Cardiac septum (tissue), 1 donor: ENCODE data around the gene GLIPR2. TPM values are rescaled to one million over a fixed set of nuclear protein-coding genes. Genes with fewer than 3 reads are reported as not detected.
"Not testable (repeated sequence)": the region's sequence is repeated elsewhere in the genome, so short reads cannot be mapped to it uniquely, and the experiment has no call there.

Experiments
- DNase-seq: peaks from one replicate; pipeline ENCODE4 v3.0.0-alpha.2; 2020; ENCODE audit warnings: low spot score
- intact Hi-C: fragments of 100-400 bp; cut with DNase I; formaldehyde crosslinking; loops from one replicate; pipeline ENCODE4 v1.14.0; 2022
- total RNA-seq: library from RNA; stranded (reverse); fragmentation: NEBNext Ultra II Directional; extraction: Animal tissue kit (Norgen Biotek cat#: 25700); gene quantifications from one replicate; pipeline ENCODE4 v1.2.1, GENCODE V29; 2021
- donor health status: DM: no; HTN: no; CAD: no.

Gene GLIPR2
- total RNA-seq, 1 donor from 2014 or later, result 6.6 TPM

GRCh38 chr9:36180243-36180642 lies 43.7 kb downstream of the GLIPR2 start:
- intact Hi-C loops, DNase-seq: not testable (repeated sequence)

GRCh38 chr9:36187414-36187813 lies 50.9 kb downstream of the GLIPR2 start:
- intact Hi-C loops, result no loop called here

GRCh38 chr9:36188212-36188611 lies 51.7 kb downstream of the GLIPR2 start:
- intact Hi-C loops, result no loop called here
- no peak for DNase-seq

More at GRCh38 chr9:36187414-36187813, 50.9 kb downstream of the GLIPR2 start:
- DNase-seq, result no peak

GRCh38 chr9:36189976-36190375 lies 53.4 kb downstream of the GLIPR2 start:
- DNase-seq, result no peak
- intact Hi-C loops, result loop anchor here (2.0 kb wide), 1 partner anchor 135 kb away; no protein-coding TSS in a partner anchor

GRCh38 chr9:36190388-36191289 lies 54.1 kb downstream of the GLIPR2 start, which contains the start of gene CLTA:
Gene CLTA, plus strand, starts transcription at chr9:36190921. Its CDS starts 136 bp downstream, at chr9:36191057.
- intact Hi-C loops, result loop anchor here (2.0 kb wide), 1 partner anchor 134 kb away; no protein-coding TSS in a partner anchor
- DNase-seq, result peak; percentile 98

- intact Hi-C loops, result loop anchor here (2.0 kb wide), 1 partner anchor 134 kb away; no protein-coding TSS in a partner anchor
- DNase-seq, result no peak
Measured at GRCh38 chr9:36191290-36191645, 54.7 kb downstream of the GLIPR2 start.

GRCh38 chr9:36191686-36192085 lies 55.2 kb downstream of the GLIPR2 start:
- intact Hi-C loops, result loop anchor here (2.0 kb wide), 1 partner anchor 133 kb away; no protein-coding TSS in a partner anchor
- DNase-seq, result no peak

- intact Hi-C loops, result no loop called here
- no peak for DNase-seq
Measured at GRCh38 chr9:36192196-36192595, 55.7 kb downstream of the GLIPR2 start.

- DNase-seq, result no peak
- intact Hi-C loops, result no loop called here
Measured at GRCh38 chr9:36193023-36193422, 56.5 kb downstream of the GLIPR2 start.

- intact Hi-C loops, result no loop called here
- DNase-seq, result no peak
Measured at GRCh38 chr9:36194326-36195000, 57.9 kb downstream of the GLIPR2 start.

- intact Hi-C loops, result no loop called here
- no peak for DNase-seq
Measured at GRCh38 chr9:36204906-36205547, 68.5 kb downstream of the GLIPR2 start.

GRCh38 chr9:36207016-36207415 lies 70.5 kb downstream of the GLIPR2 start:
- no peak for DNase-seq
- intact Hi-C loops, result no loop called here

GRCh38 chr9:36207546-36208012 lies 71.0 kb downstream of the GLIPR2 start:
- DNase-seq, result no peak
- intact Hi-C loops, result no loop called here

GRCh38 chr9:36208521-36209253 lies 72.2 kb downstream of the GLIPR2 start:
- intact Hi-C loops, result no loop called here
- no peak for DNase-seq

GRCh38 chr9:36210722-36211121 lies 74.2 kb downstream of the GLIPR2 start:
- intact Hi-C loops, result no loop called here

GRCh38 chr9:36211510-36211909 lies 75.0 kb downstream of the GLIPR2 start:
- intact Hi-C loops, result no loop called here
- no peak for DNase-seq

More at GRCh38 chr9:36210722-36211121, 74.2 kb downstream of the GLIPR2 start:
- no peak for DNase-seq

GRCh38 chr9:36213387-36213786 lies 76.9 kb downstream of the GLIPR2 start:
- intact Hi-C loops, result no loop called here
- no peak for DNase-seq
